RWPE1 (cell line): Measurements from ENCODE around the gene ZBTB7C.

Source experiments
- CTCF ChIA-PET: fragments of 350-600 bp; sonication (Branson Sonifier 250); formaldehyde crosslinking; extraction: SDS; loops from one replicate; lab custom pipeline; 2021; lab: Yijun Ruan, JAX
- POLR2A ChIA-PET: fragments of 400-600 bp; formaldehyde crosslinking; extraction: SDS; loops from one replicate; lab custom pipeline; 2020; ENCODE audit warnings: antibody characterized with exemption; ENCODE audit not compliant: low non-redundant PET; lab: Yijun Ruan, JAX
- DNase-seq: peaks from one replicate; pipeline ENCODE4 v3.0.0; 2012; ENCODE audit warnings: low spot score
- H3K27ac ChIP-seq: fragments of 450-650 bp; 2 replicates; pipeline ENCODE4 v1.5.1; 2017
- CTCF ChIP-seq: fragments of 450-650 bp; conservative IDR thresholded peaks from 2 replicates; pipeline ENCODE4 v1.5.1; 2017; ENCODE audit warnings: low read depth, mild to moderate bottlenecking

Gene ZBTB7C

GRCh38 chr18:48323151-48323550 lies 86.0 kb downstream of the ZBTB7C start:
- POLR2A ChIA-PET: no interaction called here
- H3K27ac ChIP-seq: no peak overlapping the region
- DNase-seq: no peak
- no peak for TF ChIP-seq CTCF
- CTCF ChIA-PET: no interaction called here

- TF ChIP-seq CTCF: no peak
- POLR2A ChIA-PET: no interaction called here
- DNase-seq: no peak
- CTCF ChIA-PET: no interaction called here
- H3K27ac ChIP-seq: no peak overlapping the region
These were observed 87.6 kb downstream of the ZBTB7C start for GRCh38 chr18:48321536-48321935.

GRCh38 chr18:48321121-48321520 lies 88.1 kb downstream of the ZBTB7C start:
- no peak overlapping the region for H3K27ac ChIP-seq
- ChIA-PET CTCF (no interaction called here), POLR2A (no interaction called here)
- DNase-seq: no peak
- TF ChIP-seq CTCF: no peak

GRCh38 chr18:48320639-48320945 lies 88.6 kb downstream of the ZBTB7C start:
- no peak overlapping the region for H3K27ac ChIP-seq
- no peak for TF ChIP-seq CTCF
- DNase-seq: no peak
- ChIA-PET CTCF (no interaction called here), POLR2A (interaction anchor here (0.5 kb wide), 1 partner anchor 54 kb away, joined by 3 read pairs; no protein-coding TSS in a partner anchor)

- CTCF ChIA-PET: no interaction called here
- POLR2A ChIA-PET: interaction anchor here (0.5 kb wide), 1 partner anchor 54 kb away, joined by 3 read pairs; no protein-coding TSS in a partner anchor
- no peak for TF ChIP-seq CTCF
- no peak for DNase-seq
- H3K27ac ChIP-seq: no peak overlapping the region
These were observed 89.2 kb downstream of the ZBTB7C start for GRCh38 chr18:48319801-48320638.

GRCh38 chr18:48318436-48318835 lies 90.7 kb downstream of the ZBTB7C start:
- CTCF ChIA-PET: no interaction called here

More at GRCh38 chr18:48318436-48318835, 90.7 kb downstream of the ZBTB7C start:
- DNase-seq: no peak
- no peak overlapping the region for H3K27ac ChIP-seq
- TF ChIP-seq CTCF: no peak
- POLR2A ChIA-PET: no interaction called here
